Measurements from ENCODE around the gene PODNL1.

Gene PODNL1

GRCh38 chr19:13959141-13959961 lies 21.1 kb upstream of the PODNL1 start:
- Histone ChIP-seq H2BK12ac (ENCODE audit: low read length) (no peak overlapping the region), H3K9me3 (ENCODE audit: insufficient read depth, low read depth, low read length) (no peaks in the 10 kb centered on the region), H3K27ac (ENCODE audit: low read depth, low read length) (no peak overlapping the region), H3K79me1 (ENCODE audit: low read length) (no peaks in the 10 kb centered on the region), H3K27me3 (ENCODE audit: insufficient read depth, low read length) (no peaks in the 10 kb centered on the region), H2BK120ac (ENCODE audit: insufficient read depth, low read length, poor library complexity) (no peak overlapping the region), H3K4me3 (ENCODE audit: low read depth, low read length) (no peak overlapping the region), H3K36me3 (ENCODE audit: control insufficient read depth in 1 of 2, insufficient read depth in 2 of 2, low read length in 2 of 2) (peaks cover 79 to 81% of the 10 kb centered on the region in 2 experiments), H2AFZ (ENCODE audit: insufficient read depth, low read length, poor library complexity) (no peak overlapping the region), H4K8ac (ENCODE audit: low read depth, low read length) (no peak overlapping the region), H3K9ac (ENCODE audit: low read length) (no peak overlapping the region), H3K18ac (ENCODE audit: low read length) (no peak overlapping the region), H4K91ac (ENCODE audit: low read depth, low read length) (no peak overlapping the region), H4K12ac (ENCODE audit: low read depth, low read length) (no peak overlapping the region), H2BK5ac (ENCODE audit: low read depth, low read length, poor library complexity) (no peak overlapping the region), H3K4me2 (ENCODE audit: low read length) (no peak overlapping the region), H3K79me2 (ENCODE audit: control insufficient read depth, insufficient read depth, low read length, poor library complexity) (no peaks in the 10 kb centered on the region), H2AK5ac (ENCODE audit: low read length) (no peak overlapping the region), H3K4me1 (ENCODE audit: control insufficient read depth in 1 of 2, insufficient read depth in 2 of 2, low read length in 2 of 2) (peaks cover 0 to 2% of the 10 kb centered on the region in 2 experiments), H3K23ac (ENCODE audit: low read length) (no peak overlapping the region), H3K14ac (ENCODE audit: low read length) (no peak overlapping the region), H3K4ac (ENCODE audit: low read depth, low read length) (no peak overlapping the region)
- no peak for DNase-seq
- WGBS (ENCODE audit: extremely low coverage, insufficient coverage, insufficient read length), result no CpG with 5 or more reads among the region's 41 CpGs

GRCh38 chr19:13958043-13958442 lies 19.8 kb upstream of the PODNL1 start:
- H4K12ac ChIP-seq (ENCODE audit: low read depth, low read length), result no peak overlapping the region
- peaks cover 4% of the 10 kb centered on the region for H3K79me2 ChIP-seq (ENCODE audit: control insufficient read depth, insufficient read depth, low read length, poor library complexity)
- no peak overlapping the region for H3K4me2 ChIP-seq (ENCODE audit: low read length)
- H2AFZ ChIP-seq (ENCODE audit: insufficient read depth, low read length, poor library complexity), result no peak overlapping the region
- H4K8ac ChIP-seq (ENCODE audit: low read depth, low read length), result no peak overlapping the region
- no peak overlapping the region for H3K18ac ChIP-seq (ENCODE audit: low read length)
- H3K9me3 ChIP-seq (ENCODE audit: insufficient read depth, low read depth, low read length), result no peaks in the 10 kb centered on the region
- H3K27me3 ChIP-seq (ENCODE audit: insufficient read depth, low read length), result no peaks in the 10 kb centered on the region
- H2BK120ac ChIP-seq (ENCODE audit: insufficient read depth, low read length, poor library complexity), result no peak overlapping the region
- no peak overlapping the region for H3K23ac ChIP-seq (ENCODE audit: low read length)
- H3K14ac ChIP-seq (ENCODE audit: low read length), result no peak overlapping the region
- H3K36me3 ChIP-seq (ENCODE audit: control insufficient read depth in 1 of 2, insufficient read depth in 2 of 2, low read length in 2 of 2), result peaks cover 73 to 74% of the 10 kb centered on the region in 2 experiments
- no peak overlapping the region for H4K91ac ChIP-seq (ENCODE audit: low read depth, low read length)
- no peak overlapping the region for H3K27ac ChIP-seq (ENCODE audit: low read depth, low read length)
- H3K4ac ChIP-seq (ENCODE audit: low read depth, low read length), result no peak overlapping the region
- H3K4me1 ChIP-seq (ENCODE audit: control insufficient read depth in 1 of 2, insufficient read depth in 2 of 2, low read length in 2 of 2), result peaks cover 5 to 8% of the 10 kb centered on the region in 2 experiments
- no peak overlapping the region for H2BK5ac ChIP-seq (ENCODE audit: low read depth, low read length, poor library complexity)
- H2AK5ac ChIP-seq (ENCODE audit: low read length), result no peak overlapping the region
- no CpG with 5 or more reads among the region's 12 CpGs for WGBS (ENCODE audit: extremely low coverage, insufficient coverage, insufficient read length)
- no peak overlapping the region for H3K9ac ChIP-seq (ENCODE audit: low read length)
- H3K79me1 ChIP-seq (ENCODE audit: low read length), result no peaks in the 10 kb centered on the region
- DNase-seq, result no peak
- H3K4me3 ChIP-seq (ENCODE audit: low read depth, low read length), result no peak overlapping the region
- no peak overlapping the region for H2BK12ac ChIP-seq (ENCODE audit: low read length)

GRCh38 chr19:13957051-13957450 lies 18.8 kb upstream of the PODNL1 start:
- no peak overlapping the region for H4K91ac ChIP-seq (ENCODE audit: low read depth, low read length)
- no peaks in the 10 kb centered on the region for H3K9me3 ChIP-seq (ENCODE audit: insufficient read depth, low read depth, low read length)
- H3K4me3 ChIP-seq (ENCODE audit: low read depth, low read length), result no peak overlapping the region
- no peak overlapping the region for H3K4me2 ChIP-seq (ENCODE audit: low read length)
- no peak overlapping the region for H3K9ac ChIP-seq (ENCODE audit: low read length)
- H3K27ac ChIP-seq (ENCODE audit: low read depth, low read length), result no peak overlapping the region
- no peak overlapping the region for H3K18ac ChIP-seq (ENCODE audit: low read length)
- H2BK12ac ChIP-seq (ENCODE audit: low read length), result no peak overlapping the region
- H3K36me3 ChIP-seq (ENCODE audit: control insufficient read depth in 1 of 2, insufficient read depth in 2 of 2, low read length in 2 of 2), result peaks cover 66 to 70% of the 10 kb centered on the region in 2 experiments
- H3K14ac ChIP-seq (ENCODE audit: low read length), result no peak overlapping the region
- no peak overlapping the region for H2BK5ac ChIP-seq (ENCODE audit: low read depth, low read length, poor library complexity)
- peaks cover 6 to 10% of the 10 kb centered on the region in 2 experiments for H3K4me1 ChIP-seq (ENCODE audit: control insufficient read depth in 1 of 2, insufficient read depth in 2 of 2, low read length in 2 of 2)
- DNase-seq, result no peak
- no peak overlapping the region for H4K12ac ChIP-seq (ENCODE audit: low read depth, low read length)
- H4K8ac ChIP-seq (ENCODE audit: low read depth, low read length), result no peak overlapping the region
- no peak overlapping the region for H2AFZ ChIP-seq (ENCODE audit: insufficient read depth, low read length, poor library complexity)
- no peak overlapping the region for H3K23ac ChIP-seq (ENCODE audit: low read length)
- no CpG with 5 or more reads among the region's 8 CpGs for WGBS (ENCODE audit: extremely low coverage, insufficient coverage, insufficient read length)
- H2AK5ac ChIP-seq (ENCODE audit: low read length), result no peak overlapping the region
- H3K79me2 ChIP-seq (ENCODE audit: control insufficient read depth, insufficient read depth, low read length, poor library complexity), result peaks cover 8% of the 10 kb centered on the region
- H3K27me3 ChIP-seq (ENCODE audit: insufficient read depth, low read length), result no peaks in the 10 kb centered on the region
- H3K4ac ChIP-seq (ENCODE audit: low read depth, low read length), result no peak overlapping the region
- H2BK120ac ChIP-seq (ENCODE audit: insufficient read depth, low read length, poor library complexity), result no peak overlapping the region
- H3K79me1 ChIP-seq (ENCODE audit: low read length), result peaks cover 2% of the 10 kb centered on the region

GRCh38 chr19:13956365-13956744 lies 18.1 kb upstream of the PODNL1 start:
- H3K4me3 ChIP-seq (ENCODE audit: low read depth, low read length), result no peak overlapping the region
- H3K18ac ChIP-seq (ENCODE audit: low read length), result no peak overlapping the region
- peaks cover 2% of the 10 kb centered on the region for H3K79me1 ChIP-seq (ENCODE audit: low read length)
- no peak overlapping the region for H3K23ac ChIP-seq (ENCODE audit: low read length)
- no peak overlapping the region for H2AFZ ChIP-seq (ENCODE audit: insufficient read depth, low read length, poor library complexity)
- no peak overlapping the region for H2BK12ac ChIP-seq (ENCODE audit: low read length)
- no peaks in the 10 kb centered on the region for H3K27me3 ChIP-seq (ENCODE audit: insufficient read depth, low read length)
- DNase-seq, result no peak
- H3K36me3 ChIP-seq (ENCODE audit: control insufficient read depth in 1 of 2, insufficient read depth in 2 of 2, low read length in 2 of 2), result peaks cover 60 to 64% of the 10 kb centered on the region in 2 experiments
- no peak overlapping the region for H2AK5ac ChIP-seq (ENCODE audit: low read length)
- peaks cover 8% of the 10 kb centered on the region for H3K79me2 ChIP-seq (ENCODE audit: control insufficient read depth, insufficient read depth, low read length, poor library complexity)
- no peak overlapping the region for H2BK120ac ChIP-seq (ENCODE audit: insufficient read depth, low read length, poor library complexity)
- H3K14ac ChIP-seq (ENCODE audit: low read length), result no peak overlapping the region
- no peaks in the 10 kb centered on the region for H3K9me3 ChIP-seq (ENCODE audit: insufficient read depth, low read depth, low read length)
- no peak overlapping the region for H3K4ac ChIP-seq (ENCODE audit: low read depth, low read length)
- no peak overlapping the region for H4K8ac ChIP-seq (ENCODE audit: low read depth, low read length)
- WGBS (ENCODE audit: extremely low coverage, insufficient coverage, insufficient read length), result no CpG with 5 or more reads among the region's 16 CpGs
- no peak overlapping the region for H4K91ac ChIP-seq (ENCODE audit: low read depth, low read length)
- no peak overlapping the region for H2BK5ac ChIP-seq (ENCODE audit: low read depth, low read length, poor library complexity)
- no peak overlapping the region for H3K27ac ChIP-seq (ENCODE audit: low read depth, low read length)
- no peak overlapping the region for H4K12ac ChIP-seq (ENCODE audit: low read depth, low read length)
- H3K9ac ChIP-seq (ENCODE audit: low read length), result no peak overlapping the region
- no peak overlapping the region for H3K4me2 ChIP-seq (ENCODE audit: low read length)
- peaks cover 6 to 10% of the 10 kb centered on the region in 2 experiments for H3K4me1 ChIP-seq (ENCODE audit: control insufficient read depth in 1 of 2, insufficient read depth in 2 of 2, low read length in 2 of 2)
